Breast epithelium (tissue), 4 donors: ENCODE measurements around the gene SCAI. TPM values are rescaled to one million over a fixed set of nuclear protein-coding genes. Genes with fewer than 3 reads are reported as not detected.
A peak's percentile ranks its signal among the peaks of the same experiment; 100 is the strongest.

ENCODE experiments used
- DNase-seq, 2 donors: peaks; one replicate each; pipeline ENCODE4 v3.0.0-alpha.2; 2019; ENCODE audit warnings: low spot score in 2 of 2
- H3K27ac ChIP-seq, 2 donors: fragments of 200-600 bp; sonication (generic) in 1 of 2; one replicate each; pipeline ENCODE4 v1.5.1; 2016 to 2019; ENCODE audit warnings: mild to moderate bottlenecking in 1 of 2
- H3K27me3 ChIP-seq, 2 donors: fragments of 200-600 bp; sonication (generic) in 1 of 2; one replicate each; pipeline versions ENCODE4 v1.5.1 to v1.6.0; 2017 to 2019; ENCODE audit warnings: control low read depth in 1 of 2, mild to moderate bottlenecking in 1 of 2
- H3K36me3 ChIP-seq: fragments of 200-600 bp; one replicate; pipeline ENCODE4 v1.5.1; 2019
- H3K4me1 ChIP-seq, 2 donors: fragments of 200-600 bp; sonication (generic); one replicate each; pipeline ENCODE4 v1.5.1; 2016 to 2019; ENCODE audit warnings: control low read depth in 1 of 2
- H3K4me3 ChIP-seq, 3 donors: fragments of 200-600 bp; sonication (generic); 1 replicate in 2 of 3; 2 replicates in 1 of 3; pipeline ENCODE4 v1.5.1; 2016 to 2019; ENCODE audit warnings: mild to moderate bottlenecking in 3 of 3, moderate library complexity in 2 of 3
- H3K9me3 ChIP-seq, 2 donors: fragments of 200-600 bp; sonication (generic) in 1 of 2; one replicate each; pipeline ENCODE4 v1.5.1; 2016 to 2019; ENCODE audit warnings: control low read depth in 1 of 2
- POLR2A ChIP-seq: fragments of 450-650 bp; IDR thresholded peaks from one replicate; pipeline ENCODE4 v1.6.1; 2016; ENCODE audit warnings: antibody characterized with exemption, mild to moderate bottlenecking, moderate library complexity
- POLR2AphosphoS5 ChIP-seq, 3 donors: sonication (generic); formaldehyde crosslinking; IDR thresholded peaks; one replicate each; pipeline ENCODE4 v1.6.1; 2017; ENCODE audit warnings: antibody characterized with exemption in 3 of 3
- intact Hi-C: fragments of 100-400 bp; cut with DNase I; formaldehyde crosslinking; loops from one replicate; pipeline ENCODE4 v1.15.1; 2023; ENCODE audit warnings: low total_unique reads
- total RNA-seq, 3 donors: library from RNA; depleted of rRNA; stranded (reverse); fragments of >200 nt; gene quantifications; one replicate each; pipeline ENCODE4 v1.1.0, GENCODE V29; 2016
- TF ChIP-seq, protein P1 (sequence below), 3 donors: fragments of 450-650 bp; IDR thresholded peaks; one replicate each; pipeline ENCODE4 v1.5.1; 2016 to 2017; ENCODE audit warnings: antibody characterized with exemption in 3 of 3, mild to moderate bottlenecking in 3 of 3, moderate library complexity in 3 of 3

Gene SCAI
- total RNA-seq, 3 donors from 2014 or later: 9.3 to 12.9 (median 11.5) TPM

GRCh38 chr9:125066839-125067619 lies 76.3 kb downstream of the SCAI start:
- Histone ChIP-seq H3K4me1 (no peaks in the 10 kb centered on the region), H3K27ac (peak overlapping the region; percentile 22 to 76), H3K9me3 (no peaks in the 10 kb centered on the region), H3K27me3 (no peaks in the 10 kb centered on the region), H3K4me3 (no peak overlapping the region), H3K36me3 (no peaks in the 10 kb centered on the region)
- intact Hi-C loops: no loop called here
- TF ChIP-seq POLR2AphosphoS5 (IDR thresholded peaks at IDR 0.05): no peak
- TF ChIP-seq POLR2A: no peak
- TF ChIP-seq, protein P1, sequence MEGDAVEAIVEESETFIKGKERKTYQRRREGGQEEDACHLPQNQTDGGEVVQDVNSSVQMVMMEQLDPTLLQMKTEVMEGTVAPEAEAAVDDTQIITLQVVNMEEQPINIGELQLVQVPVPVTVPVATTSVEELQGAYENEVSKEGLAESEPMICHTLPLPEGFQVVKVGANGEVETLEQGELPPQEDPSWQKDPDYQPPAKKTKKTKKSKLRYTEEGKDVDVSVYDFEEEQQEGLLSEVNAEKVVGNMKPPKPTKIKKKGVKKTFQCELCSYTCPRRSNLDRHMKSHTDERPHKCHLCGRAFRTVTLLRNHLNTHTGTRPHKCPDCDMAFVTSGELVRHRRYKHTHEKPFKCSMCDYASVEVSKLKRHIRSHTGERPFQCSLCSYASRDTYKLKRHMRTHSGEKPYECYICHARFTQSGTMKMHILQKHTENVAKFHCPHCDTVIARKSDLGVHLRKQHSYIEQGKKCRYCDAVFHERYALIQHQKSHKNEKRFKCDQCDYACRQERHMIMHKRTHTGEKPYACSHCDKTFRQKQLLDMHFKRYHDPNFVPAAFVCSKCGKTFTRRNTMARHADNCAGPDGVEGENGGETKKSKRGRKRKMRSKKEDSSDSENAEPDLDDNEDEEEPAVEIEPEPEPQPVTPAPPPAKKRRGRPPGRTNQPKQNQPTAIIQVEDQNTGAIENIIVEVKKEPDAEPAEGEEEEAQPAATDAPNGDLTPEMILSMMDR (IDR thresholded peaks at IDR 0.05): no peak
- DNase-seq: no peak

GRCh38 chr9:125061391-125061790 lies 81.9 kb downstream of the SCAI start:
- intact Hi-C loops: no loop called here
- no peak for TF ChIP-seq POLR2A
- TF ChIP-seq, protein P1 (IDR thresholded peaks at IDR 0.05): no peak
- no peak overlapping the region for H3K27ac ChIP-seq
- no peaks in the 10 kb centered on the region for H3K4me1 ChIP-seq
- no peaks in the 10 kb centered on the region for H3K9me3 ChIP-seq
- no peak for DNase-seq
- no peaks in the 10 kb centered on the region for H3K36me3 ChIP-seq
- H3K4me3 ChIP-seq: no peak overlapping the region
- H3K27me3 ChIP-seq: no peaks in the 10 kb centered on the region

DNA sequence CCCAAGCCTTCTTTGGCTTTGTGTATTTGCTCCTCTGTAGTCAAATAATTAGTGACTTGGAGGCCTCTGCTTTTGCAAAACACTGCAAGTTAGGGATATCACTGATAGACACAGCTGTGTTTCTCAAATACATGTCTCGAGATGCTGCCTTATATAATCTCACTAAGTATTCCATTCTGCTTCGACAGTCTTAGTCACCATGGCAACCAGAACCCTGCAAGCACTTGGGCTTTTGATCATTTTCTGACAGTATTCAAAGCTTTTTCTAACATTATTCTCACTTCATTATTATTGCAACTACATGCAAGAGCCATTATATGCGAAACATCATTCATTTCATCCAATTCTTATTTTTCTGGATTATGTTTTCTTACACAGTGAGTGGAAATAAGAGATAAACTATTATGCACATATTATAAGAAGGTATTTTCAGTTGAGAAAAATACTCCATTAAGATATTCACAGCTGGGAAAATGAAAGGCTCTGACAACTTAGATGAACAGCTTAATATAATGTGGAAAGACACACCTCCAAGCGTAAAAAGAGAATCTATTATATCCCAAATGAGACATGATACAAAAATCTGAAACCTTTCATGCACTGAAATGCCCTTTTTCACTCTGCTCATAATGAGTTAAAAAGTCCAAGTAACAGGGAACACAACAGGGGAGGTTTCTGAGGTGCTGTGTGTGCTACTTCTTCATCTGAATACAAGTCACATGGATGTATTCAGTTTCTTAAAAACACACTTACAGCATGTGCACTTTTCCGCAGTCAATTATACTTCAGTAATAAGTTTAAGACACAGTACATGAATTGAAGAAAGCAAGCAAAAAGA lies 93.9 kb downstream of the SCAI start:
- no peak overlapping the region for H3K4me3 ChIP-seq
- H3K9me3 ChIP-seq: no peaks in the 10 kb centered on the region
- no peaks in the 10 kb centered on the region for H3K27me3 ChIP-seq
- H3K27ac ChIP-seq: no peak overlapping the region
- DNase-seq: no peak
- TF ChIP-seq, protein P1 (IDR thresholded peaks at IDR 0.05): no peak
- TF ChIP-seq POLR2A: no peak
- no peak for TF ChIP-seq POLR2AphosphoS5 (IDR thresholded peaks at IDR 0.05)
- no peaks in the 10 kb centered on the region for H3K4me1 ChIP-seq
- H3K36me3 ChIP-seq: no peaks in the 10 kb centered on the region
- intact Hi-C loops: no loop called here

- no peak for TF ChIP-seq POLR2A
- no peak for TF ChIP-seq POLR2AphosphoS5 (IDR thresholded peaks at IDR 0.05)
- TF ChIP-seq, protein P1 (IDR thresholded peaks at IDR 0.05): no peak
- Histone ChIP-seq H3K9me3 (no peaks in the 10 kb centered on the region), H3K4me3 (no peak overlapping the region), H3K36me3 (no peaks in the 10 kb centered on the region), H3K27me3 (no peaks in the 10 kb centered on the region), H3K4me1 (no peaks in the 10 kb centered on the region), H3K27ac (no peak overlapping the region)
- intact Hi-C loops: no loop called here
- DNase-seq: no peak
Measured at GRCh38 chr9:125043631-125044030, 99.7 kb downstream of the SCAI start.

DNA sequence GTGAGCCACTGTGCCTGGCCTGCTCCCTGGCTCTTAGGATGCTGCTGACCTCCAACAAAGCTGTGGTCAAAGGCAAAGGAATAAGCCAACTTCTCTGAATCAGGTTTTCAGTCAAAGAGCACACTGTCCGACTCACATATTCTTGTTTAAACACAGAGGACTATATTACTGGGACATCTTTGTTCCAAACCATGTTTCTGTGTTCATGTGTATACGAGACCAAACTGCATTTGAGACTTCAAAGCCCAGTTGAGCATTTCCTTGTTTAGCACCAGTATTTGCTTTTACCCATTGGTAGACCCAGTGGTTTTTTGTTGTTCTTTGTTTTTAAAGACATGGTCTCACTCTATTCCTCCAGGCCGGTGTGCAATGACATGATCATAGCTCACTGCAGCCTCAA lies 100.2 kb downstream of the SCAI start:
- TF ChIP-seq POLR2AphosphoS5 (IDR thresholded peaks at IDR 0.05) (no peak), POLR2A (no peak)
- TF ChIP-seq, protein P1 (IDR thresholded peaks at IDR 0.05): no peak
- intact Hi-C loops: no loop called here
- Histone ChIP-seq H3K36me3 (no peaks in the 10 kb centered on the region), H3K4me3 (no peak overlapping the region), H3K27ac (no peak overlapping the region), H3K27me3 (no peaks in the 10 kb centered on the region), H3K9me3 (no peaks in the 10 kb centered on the region), H3K4me1 (no peaks in the 10 kb centered on the region)
- DNase-seq: no peak
